ENCODE data around the gene CNTNAP3B.
"Not testable (repeated sequence)": the region's sequence is repeated elsewhere in the genome, so short reads cannot be mapped to it uniquely, and the experiment has no call there.

CNTNAP3B gene

GRCh38 chr9:42129073-42129729 lies at the start of gene CNTNAP3B:
TSS of gene CNTNAP3B (minus strand) at chr9:42129426. CDS start at chr9:42129094, 332 bp downstream.
- not testable (repeated sequence) for DNase-seq

DNA sequence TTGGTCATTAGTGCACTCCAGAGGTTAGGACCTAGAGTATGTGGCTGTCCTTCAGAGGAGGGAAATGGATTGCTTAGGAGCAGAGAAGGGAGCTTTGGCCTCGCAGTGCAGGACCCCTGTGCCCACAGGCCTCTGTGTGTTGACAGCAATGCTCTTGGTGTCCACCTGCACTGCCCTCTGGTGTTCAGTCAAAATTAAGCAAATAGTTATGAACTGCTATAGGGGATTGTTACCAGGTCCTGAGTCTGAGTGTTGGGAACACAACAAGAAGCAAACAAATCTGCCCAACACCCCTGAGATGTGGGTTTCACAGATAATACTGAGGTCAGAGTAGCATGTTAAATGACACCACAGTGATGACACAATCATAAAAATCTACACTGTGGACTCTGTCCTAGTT lies 31.1 kb upstream of the CNTNAP3B start:
- not testable (repeated sequence) for DNase-seq

DNA sequence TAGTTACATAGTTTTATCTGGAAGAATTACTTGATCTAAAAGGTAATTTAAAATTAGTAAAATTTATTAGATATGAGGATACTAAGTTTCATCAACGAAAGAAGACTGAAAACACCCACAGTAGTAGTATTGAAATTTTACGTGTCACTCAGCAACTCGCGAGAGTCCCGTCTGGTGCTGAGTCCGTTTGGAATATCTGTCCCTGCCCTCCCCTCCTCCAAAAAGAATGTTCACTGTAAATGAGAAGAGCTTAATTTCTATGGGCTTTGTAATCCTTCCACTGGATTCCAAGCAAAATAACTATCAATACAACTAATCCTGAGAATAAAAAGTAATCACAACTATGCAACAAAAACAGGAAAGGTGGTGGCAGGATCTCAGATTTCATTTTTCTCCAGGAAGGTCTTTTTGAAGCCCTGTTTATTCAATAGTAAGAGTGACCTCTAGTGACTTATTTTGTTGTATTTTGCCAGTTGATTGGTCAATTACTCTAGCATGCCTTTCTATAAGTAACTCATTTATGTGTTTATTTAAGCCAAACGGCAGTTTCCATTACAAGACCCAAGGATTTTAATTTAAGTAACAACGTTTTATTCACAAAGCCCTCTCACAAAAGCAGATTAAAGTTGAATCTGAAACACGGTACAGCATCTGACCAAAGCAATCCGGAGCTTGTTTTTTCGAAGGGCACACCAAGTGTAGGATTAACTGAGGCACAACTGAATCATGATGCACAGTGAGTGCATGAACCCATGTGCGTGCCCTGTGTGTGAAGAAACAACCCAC lies 2.0 kb downstream of the CNTNAP3B start:
- DNase-seq = not testable (repeated sequence)

DNA sequence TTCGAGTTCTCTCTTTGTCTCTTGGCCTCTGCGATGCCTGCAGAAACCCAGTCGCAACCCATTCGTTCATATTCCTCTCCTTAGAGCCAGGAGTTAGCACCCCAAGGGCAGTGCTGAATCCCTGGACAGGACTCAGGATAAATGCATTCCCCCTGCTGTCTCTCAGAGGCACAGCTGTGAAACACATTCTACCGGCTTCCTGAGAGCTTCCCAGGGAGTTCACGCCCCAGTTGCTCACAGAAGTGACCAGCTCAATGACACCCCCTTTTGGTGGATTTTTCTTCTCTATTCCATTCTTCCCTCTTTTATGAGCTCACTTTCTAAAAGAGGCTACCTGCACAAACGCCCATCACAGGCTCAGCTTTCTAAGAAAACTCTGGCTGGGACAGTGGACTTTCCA lies 8.2 kb downstream of the CNTNAP3B start:
- not testable (repeated sequence) for DNase-seq

GRCh38 chr9:42095929-42096328 lies 33.3 kb downstream of the CNTNAP3B start:
- DNase-seq = not testable (repeated sequence)

DNA sequence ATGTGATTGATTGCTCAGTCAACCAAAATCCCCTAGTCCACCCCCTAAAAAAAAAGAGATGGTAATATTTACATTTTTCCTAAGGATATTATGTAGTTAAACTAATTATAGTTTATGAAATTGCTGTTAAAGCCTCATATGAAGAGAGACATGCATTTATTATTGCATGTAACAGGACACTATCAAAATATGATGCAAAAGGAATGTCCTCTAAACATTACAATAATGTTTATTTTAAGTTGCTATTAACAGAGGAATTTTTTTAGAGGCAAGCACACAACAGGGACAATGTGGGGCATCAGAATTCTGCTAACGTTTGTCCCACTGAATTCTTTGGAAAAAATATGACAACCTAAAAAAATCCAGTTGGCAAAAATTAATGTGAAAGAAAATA lies 44.7 kb downstream of the CNTNAP3B start:
- DNase-seq = not testable (repeated sequence)

- DNase-seq = not testable (repeated sequence)
These were observed 45.2 kb downstream of the CNTNAP3B start for GRCh38 chr9:42083877-42084558.

GRCh38 chr9:42080376-42080775 lies 48.9 kb downstream of the CNTNAP3B start:
- not testable (repeated sequence) for DNase-seq

DNA sequence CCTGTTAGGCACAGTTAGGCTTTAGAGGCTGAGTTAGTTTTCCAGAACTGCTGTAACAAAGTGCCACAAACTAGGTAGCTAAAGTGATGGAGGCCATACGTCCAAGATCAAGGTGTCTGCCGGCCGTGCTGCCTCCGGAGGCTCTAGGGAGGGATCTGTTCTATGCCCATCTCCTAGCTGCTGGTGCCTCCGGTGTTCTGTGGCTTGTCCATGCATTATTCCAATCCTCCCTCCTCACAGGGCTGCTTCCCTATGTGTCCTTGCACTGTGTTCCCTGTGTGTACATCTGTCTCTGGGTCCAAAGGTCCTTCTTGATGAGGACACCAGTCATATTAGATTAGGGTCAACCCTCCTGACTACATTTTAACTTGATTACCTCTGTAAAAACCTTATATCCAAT lies 54.4 kb downstream of the CNTNAP3B start:
- not testable (repeated sequence) for DNase-seq

DNA sequence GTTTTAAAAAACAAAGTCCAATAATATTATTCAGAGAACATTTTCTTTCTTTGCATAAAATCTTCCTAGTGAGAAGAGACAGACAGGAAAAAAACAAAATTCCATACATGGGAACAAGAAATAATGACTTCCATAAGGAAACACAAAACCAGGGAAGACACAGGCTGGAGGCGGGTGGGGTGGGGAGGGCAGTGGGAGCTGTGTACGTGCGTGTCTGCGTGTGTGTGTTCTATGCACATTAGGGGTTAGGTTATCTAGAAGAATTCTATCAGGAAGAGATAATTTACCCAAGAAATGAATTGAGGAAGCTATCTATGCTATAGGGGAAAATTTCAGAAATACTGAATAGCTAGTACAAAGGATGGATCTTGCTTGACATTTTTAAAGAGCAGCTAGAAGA lies 58.2 kb downstream of the CNTNAP3B start:
- not testable (repeated sequence) for DNase-seq

GRCh38 chr9:42070035-42070799 lies 59.0 kb downstream of the CNTNAP3B start:
- not testable (repeated sequence) for DNase-seq

- DNase-seq = not testable (repeated sequence)
These were observed 75.4 kb downstream of the CNTNAP3B start for GRCh38 chr9:42053874-42054273.

GRCh38 chr9:42050701-42051100 lies 78.5 kb downstream of the CNTNAP3B start:
- DNase-seq = not testable (repeated sequence)

GRCh38 chr9:42044422-42045010 lies 84.7 kb downstream of the CNTNAP3B start:
- DNase-seq = not testable (repeated sequence)

DNA sequence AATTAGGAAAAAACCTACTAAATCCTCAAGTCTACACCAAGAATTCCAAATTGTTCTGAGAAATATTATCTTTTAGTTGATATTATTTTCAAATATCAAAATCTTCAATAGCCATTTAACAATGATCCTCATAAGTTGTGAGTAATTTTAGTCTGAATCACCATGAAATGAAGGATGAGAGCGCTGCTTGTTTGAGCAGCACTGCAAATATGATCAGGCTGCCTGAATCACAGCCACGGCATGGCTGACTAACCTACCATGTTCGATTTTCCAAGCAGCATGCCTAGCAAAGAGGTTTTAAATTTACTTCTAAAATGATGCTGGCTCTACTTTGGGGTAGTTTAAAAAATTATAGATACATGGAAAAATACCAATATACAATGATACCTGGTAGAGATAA lies 95.7 kb downstream of the CNTNAP3B start:
- not testable (repeated sequence) for DNase-seq

- not testable (repeated sequence) for DNase-seq
These were observed 108.6 kb downstream of the CNTNAP3B start for GRCh38 chr9:42020639-42021038.

DNA sequence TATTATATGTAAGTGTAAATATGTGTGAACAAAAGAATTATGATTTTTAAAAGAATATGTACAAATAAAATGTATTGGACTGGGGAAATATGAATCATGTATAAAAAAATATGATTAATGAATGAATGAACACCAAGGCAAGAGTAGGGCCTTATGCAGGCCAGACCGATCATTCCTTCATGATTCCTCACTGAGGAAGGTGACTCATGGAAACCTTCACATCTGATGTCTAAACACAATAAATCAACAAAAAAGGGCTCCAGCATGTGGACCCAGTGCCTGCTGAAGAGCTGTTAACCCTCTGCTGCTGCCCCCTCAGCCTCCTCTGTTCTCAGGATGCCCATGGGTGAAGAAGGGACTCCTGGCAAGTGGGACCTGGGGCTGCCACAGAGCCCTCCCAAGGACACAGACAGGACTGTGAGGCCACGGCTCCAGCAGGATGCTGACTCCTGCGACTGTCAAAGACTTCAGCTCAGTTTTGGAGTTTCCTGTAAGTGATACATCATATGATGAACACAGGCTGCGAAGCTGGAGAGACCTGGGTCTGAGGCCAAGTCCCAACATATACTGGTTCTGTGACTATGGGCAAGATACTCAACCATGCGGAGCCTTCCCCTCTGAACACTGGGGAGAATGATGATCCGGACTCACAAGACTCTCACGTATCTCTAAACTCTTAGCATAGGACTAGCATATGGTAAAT lies 110.9 kb downstream of the CNTNAP3B start:
- DNase-seq = not testable (repeated sequence)

GRCh38 chr9:42014317-42014716 lies 114.9 kb downstream of the CNTNAP3B start:
- not testable (repeated sequence) for DNase-seq

DNA sequence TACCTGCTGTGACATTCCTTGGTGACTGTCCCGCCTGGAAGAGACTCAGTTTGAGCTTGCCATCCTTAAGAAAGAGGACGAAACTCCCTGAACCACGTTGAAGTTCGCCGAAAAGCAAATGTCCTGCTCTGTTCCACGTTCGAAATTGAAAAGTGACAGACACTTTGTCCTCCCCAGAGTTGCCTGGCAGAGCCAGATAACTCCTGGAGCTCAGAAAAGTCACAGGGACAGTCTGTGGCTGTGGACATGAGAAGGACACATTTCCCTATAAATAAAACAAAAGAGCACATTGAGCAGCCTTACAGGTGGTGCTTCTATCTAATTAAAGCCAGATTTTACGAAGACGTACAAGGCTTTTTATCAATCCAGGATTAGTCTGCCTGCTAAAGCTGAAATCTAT lies 137.6 kb downstream of the CNTNAP3B start:
- not testable (repeated sequence) for DNase-seq

DNA sequence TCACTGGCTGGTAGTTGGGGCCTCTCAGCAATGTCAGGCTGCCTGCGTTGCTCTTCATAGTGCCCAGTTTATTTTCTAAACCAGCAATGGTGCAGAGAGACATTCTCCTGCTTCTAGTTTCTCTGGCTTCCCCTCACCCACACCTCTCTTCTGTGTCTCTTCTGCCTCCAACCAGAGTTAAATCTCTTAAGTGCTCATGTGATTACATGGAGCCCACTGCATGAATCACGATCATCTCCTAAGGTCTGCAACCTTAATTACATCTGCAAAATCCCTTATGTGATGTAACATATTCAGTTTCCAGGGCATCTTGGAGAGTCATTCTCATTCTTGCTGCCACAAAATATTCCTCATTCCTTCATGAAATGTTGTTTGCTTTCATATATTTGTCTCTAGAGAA lies 149.0 kb downstream of the CNTNAP3B start:
- DNase-seq = not testable (repeated sequence)

GRCh38 chr9:41977965-41978600 lies 151.1 kb downstream of the CNTNAP3B start:
- DNase-seq = not testable (repeated sequence)
